H9 (cell line): ENCODE data around the gene PMEPA1. TPM values are rescaled to one million over a fixed set of nuclear protein-coding genes. Genes with fewer than 3 reads are reported as not detected.

Source experiments
- DNase-seq: peaks from one replicate; pipeline ENCODE4 v3.0.0-alpha.2; 2017
- H2AFZ ChIP-seq: one replicate; pipeline ENCODE4 v1.6.1; 2013; ENCODE audit warnings: mild to moderate bottlenecking, low read length, control low read depth, moderate library complexity
- H2AK5ac ChIP-seq: 2 replicates; pipeline ENCODE4 v1.6.1; 2013; ENCODE audit warnings: low read length, control low read depth, mixed read lengths; ENCODE audit not compliant: insufficient read length
- H2BK120ac ChIP-seq: one replicate; pipeline ENCODE4 v1.6.1; 2013; ENCODE audit warnings: low read depth, mild to moderate bottlenecking, low read length, control low read depth, inconsistent platforms; ENCODE audit not compliant: poor library complexity, severe bottlenecking
- H2BK12ac ChIP-seq: 2 replicates; pipeline ENCODE4 v1.6.1; 2013; ENCODE audit warnings: low read length, control low read depth, mixed read lengths, low read depth; ENCODE audit not compliant: insufficient read length
- H2BK15ac ChIP-seq: 2 replicates; pipeline ENCODE4 v1.6.1; 2013; ENCODE audit warnings: low read depth, low read length, control low read depth
- H2BK20ac ChIP-seq: one replicate; pipeline ENCODE4 v1.6.1; 2013; ENCODE audit warnings: low read depth, mild to moderate bottlenecking, low read length, control low read depth, inconsistent platforms; ENCODE audit not compliant: poor library complexity, severe bottlenecking
- H2BK5ac ChIP-seq: 2 replicates; pipeline ENCODE4 v1.6.1; 2013; ENCODE audit warnings: low read length, control low read depth, mixed read lengths; ENCODE audit not compliant: insufficient read length
- H3K14ac ChIP-seq: 2 replicates; pipeline ENCODE4 v1.6.1; 2013; ENCODE audit warnings: low read length, control low read depth; ENCODE audit not compliant: insufficient read depth
- H3K18ac ChIP-seq: 2 replicates; pipeline ENCODE4 v1.6.1; 2013; ENCODE audit warnings: low read depth, mild to moderate bottlenecking, mixed read lengths, low read length, control low read depth; ENCODE audit not compliant: insufficient read length
- H3K23ac ChIP-seq: 2 replicates; pipeline ENCODE4 v1.6.1; 2013; ENCODE audit warnings: low read length, control low read depth, mixed read lengths, low read depth; ENCODE audit not compliant: insufficient read length
- H3K23me2 ChIP-seq: 2 replicates; pipeline ENCODE4 v1.6.1; 2013; ENCODE audit warnings: low read depth, mild to moderate bottlenecking, mixed read lengths, low read length, control low read depth; ENCODE audit not compliant: insufficient read length, poor library complexity, severe bottlenecking
- H3K27ac ChIP-seq: 2 replicates; pipeline ENCODE4 v1.5.1; 2013; ENCODE audit warnings: low read length, control low read depth, mixed read lengths, low read depth; ENCODE audit not compliant: insufficient read length
- H3K27me3 ChIP-seq: 2 replicates; pipeline ENCODE4 v1.6.1; 2013; ENCODE audit warnings: low read length, control low read depth, inconsistent platforms; ENCODE audit not compliant: insufficient read depth
- H3K4ac ChIP-seq: 2 replicates; pipeline ENCODE4 v1.6.1; 2013; ENCODE audit warnings: low read depth, mild to moderate bottlenecking, control low read depth, inconsistent platforms, low read length, moderate library complexity
- H3K4me1 ChIP-seq: 2 replicates; pipeline ENCODE4 v1.6.1; 2013; ENCODE audit warnings: low read length, control low read depth, inconsistent platforms; ENCODE audit not compliant: insufficient read depth
- H3K4me2 ChIP-seq: 2 replicates; pipeline ENCODE4 v1.6.1; 2013; ENCODE audit warnings: low read length, control low read depth, mixed read lengths; ENCODE audit not compliant: insufficient read length, insufficient read depth
- H3K56ac ChIP-seq: 2 replicates; pipeline ENCODE4 v1.6.1; 2013; ENCODE audit warnings: low read depth, mild to moderate bottlenecking, mixed read lengths, low read length, control low read depth; ENCODE audit not compliant: insufficient read length
- H3K79me1 ChIP-seq: 2 replicates; pipeline ENCODE4 v1.6.1; 2013; ENCODE audit warnings: low read depth, mild to moderate bottlenecking, moderate library complexity, low read length, control low read depth, inconsistent platforms; ENCODE audit not compliant: insufficient read depth, poor library complexity, severe bottlenecking
- H3K79me2 ChIP-seq: 2 replicates; pipeline ENCODE4 v1.6.1; 2013; ENCODE audit warnings: low read length, control low read depth, inconsistent platforms; ENCODE audit not compliant: insufficient read depth
- H3K9ac ChIP-seq: 2 replicates; pipeline ENCODE4 v1.6.1; 2013; ENCODE audit warnings: low read length, control low read depth, mixed read lengths; ENCODE audit not compliant: insufficient read length; ENCODE audit errors: extremely low read depth
- H3K9me3 ChIP-seq: one replicate; pipeline ENCODE4 v1.6.1; 2013; ENCODE audit warnings: low read depth, low read length, inconsistent platforms; ENCODE audit not compliant: control insufficient read depth
- H3T11ph ChIP-seq: one replicate; pipeline ENCODE4 v1.6.1; 2013; ENCODE audit warnings: mild to moderate bottlenecking, low read length, control low read depth, inconsistent platforms
- H4K20me1 ChIP-seq: one replicate; pipeline ENCODE4 v1.6.1; 2013; ENCODE audit not compliant: control insufficient read depth, insufficient read length, insufficient read depth
- H4K5ac ChIP-seq: 2 replicates; pipeline ENCODE4 v1.6.1; 2013; ENCODE audit warnings: low read depth, mild to moderate bottlenecking, mixed read lengths, low read length, control low read depth; ENCODE audit not compliant: insufficient read length
- H4K8ac ChIP-seq: replicated peaks from 2 replicates; pipeline ENCODE4 v1.6.1; 2013; ENCODE audit warnings: low read length, control low read depth, mixed read lengths, low read depth; ENCODE audit not compliant: insufficient read length
- H4K91ac ChIP-seq: 2 replicates; pipeline ENCODE4 v1.6.1; 2013; ENCODE audit warnings: low read depth, mild to moderate bottlenecking, moderate library complexity, mixed read lengths, low read length, control low read depth; ENCODE audit not compliant: insufficient read length
- H3K27ac Mint-ChIP-seq, 3 experiments: 2 replicates in 2 of 3; 3 replicates in 1 of 3; pipeline ENCODE4 v1.8.0; 2020 to 2021; ENCODE audit warnings: mixed read lengths in 3 of 3, mild to moderate bottlenecking in 1 of 3, moderate library complexity in 1 of 3
- H3K27me3 Mint-ChIP-seq: 2 replicates; pipeline ENCODE4 v1.8.0; 2021; ENCODE audit warnings: low read depth, mild to moderate bottlenecking, moderate library complexity, mixed read lengths
- H3K36me3 Mint-ChIP-seq, 3 experiments: 2 replicates in 2 of 3; 3 replicates in 1 of 3; pipeline ENCODE4 v1.8.0; 2020 to 2021; ENCODE audit warnings: low read depth in 3 of 3, mixed read lengths in 3 of 3; ENCODE audit not compliant: insufficient read depth in 1 of 3
- H3K4me1 Mint-ChIP-seq, 2 experiments: 2 replicates each; pipeline ENCODE4 v1.8.0; 2020; ENCODE audit warnings: mixed read lengths in 2 of 2
- H3K4me3 Mint-ChIP-seq, 2 experiments: 2 replicates in 1 of 2; 3 replicates in 1 of 2; pipeline ENCODE4 v1.8.0; 2020 to 2021; ENCODE audit warnings: mild to moderate bottlenecking in 2 of 2, mixed read lengths in 2 of 2, moderate library complexity in 1 of 2
- H3K9me3 Mint-ChIP-seq, 2 experiments: 2 replicates in 1 of 2; 3 replicates in 1 of 2; pipeline ENCODE4 v1.8.0; 2020; ENCODE audit warnings: mild to moderate bottlenecking in 2 of 2, mixed read lengths in 2 of 2, moderate library complexity in 1 of 2
- WGBS: extraction: QIAGEN DNeasy Blood & Tissue Kit; methylation state at CpG from one replicate; pipeline ENCODE4 v1.1.7; 2013; ENCODE audit warnings: missing lambda C conversion rate, low lambda C conversion rate, mixed read lengths; ENCODE audit not compliant: insufficient read length; ENCODE audit errors: extremely low coverage; 5-methylcytosine and 5-hydroxymethylcytosine counted together
- total RNA-seq: library from RNA; stranded (reverse); gene quantifications from 2 replicates; pipeline ENCODE4 v1.2.1, GENCODE V29; 2021
- TF ChIP-seq, protein P1 (sequence below): fragments of 200-600 bp; sonication (generic); conservative IDR thresholded peaks from 3 replicates; pipeline ENCODE4 v1.8.0; 2021; ENCODE audit warnings: antibody characterized with exemption, mild to moderate bottlenecking

Gene PMEPA1
- total RNA-seq, 1 experiment from 2014 or later, result 34.6 TPM

DNA sequence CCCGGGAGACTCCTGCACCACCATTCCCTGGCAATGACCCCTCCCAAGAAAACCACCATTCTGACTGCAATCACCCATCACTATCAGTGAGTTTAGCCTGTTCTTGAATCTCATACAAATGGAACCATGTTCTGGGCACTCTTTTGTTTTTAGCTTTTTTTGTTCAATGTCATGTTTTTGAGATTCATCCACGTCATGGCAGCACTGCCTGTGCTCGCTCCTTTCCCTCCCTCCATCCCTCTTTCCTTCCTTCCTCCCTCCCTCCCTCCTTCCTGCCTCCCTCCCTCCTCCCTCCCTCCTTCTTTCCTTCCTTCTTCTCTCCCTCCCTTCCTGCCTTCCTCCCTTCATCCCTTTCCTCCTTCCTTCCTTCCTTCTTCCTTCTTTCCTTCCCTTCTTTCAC lies 44.4 kb upstream of the PMEPA1 start:
- H3T11ph ChIP-seq, result no peak overlapping the region
- H3K14ac ChIP-seq, result no peak overlapping the region
- no peak overlapping the region for H3K56ac ChIP-seq
- H3K4me1 ChIP-seq, result no peaks in the 10 kb centered on the region
- H2BK15ac ChIP-seq, result no peak overlapping the region
- no peak overlapping the region for H2AK5ac ChIP-seq
- Mint-ChIP-seq H3K4me3 (no peak overlapping the region; a peak in 1 of 5 replicates), H3K4me1 (peaks cover 7 to 10% of the 10 kb centered on the region in 2 experiments), H3K36me3 (no peaks in the 10 kb centered on the region; a peak in 1 of 7 replicates), H3K27ac (no peak overlapping the region; a peak in 1 of 7 replicates), H3K9me3 (peaks cover 0 to 3% of the 10 kb centered on the region in 2 experiments; a peak in 1 of 5 replicates), H3K27me3 (peaks cover 24% of the 10 kb centered on the region)
- no peak overlapping the region for H3K9ac ChIP-seq
- no peak overlapping the region for H3K27ac ChIP-seq
- no peaks in the 10 kb centered on the region for H3K9me3 ChIP-seq
- H3K23me2 ChIP-seq, result no peaks in the 10 kb centered on the region
- no peaks in the 10 kb centered on the region for H3K79me2 ChIP-seq
- H2BK12ac ChIP-seq, result no peak overlapping the region
- no peak overlapping the region for H2BK20ac ChIP-seq
- H3K23ac ChIP-seq, result no peak overlapping the region
- H4K91ac ChIP-seq, result no peak overlapping the region
- no peak for DNase-seq
- TF ChIP-seq, protein P1, sequence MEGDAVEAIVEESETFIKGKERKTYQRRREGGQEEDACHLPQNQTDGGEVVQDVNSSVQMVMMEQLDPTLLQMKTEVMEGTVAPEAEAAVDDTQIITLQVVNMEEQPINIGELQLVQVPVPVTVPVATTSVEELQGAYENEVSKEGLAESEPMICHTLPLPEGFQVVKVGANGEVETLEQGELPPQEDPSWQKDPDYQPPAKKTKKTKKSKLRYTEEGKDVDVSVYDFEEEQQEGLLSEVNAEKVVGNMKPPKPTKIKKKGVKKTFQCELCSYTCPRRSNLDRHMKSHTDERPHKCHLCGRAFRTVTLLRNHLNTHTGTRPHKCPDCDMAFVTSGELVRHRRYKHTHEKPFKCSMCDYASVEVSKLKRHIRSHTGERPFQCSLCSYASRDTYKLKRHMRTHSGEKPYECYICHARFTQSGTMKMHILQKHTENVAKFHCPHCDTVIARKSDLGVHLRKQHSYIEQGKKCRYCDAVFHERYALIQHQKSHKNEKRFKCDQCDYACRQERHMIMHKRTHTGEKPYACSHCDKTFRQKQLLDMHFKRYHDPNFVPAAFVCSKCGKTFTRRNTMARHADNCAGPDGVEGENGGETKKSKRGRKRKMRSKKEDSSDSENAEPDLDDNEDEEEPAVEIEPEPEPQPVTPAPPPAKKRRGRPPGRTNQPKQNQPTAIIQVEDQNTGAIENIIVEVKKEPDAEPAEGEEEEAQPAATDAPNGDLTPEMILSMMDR, result no peak
- H4K20me1 ChIP-seq, result no peaks in the 10 kb centered on the region
- WGBS, result no CpG with 5 or more reads among the region's 3 CpGs
- no peaks in the 10 kb centered on the region for H3K79me1 ChIP-seq
- H4K8ac ChIP-seq, result no peak overlapping the region
- H3K27me3 ChIP-seq, result no peaks in the 10 kb centered on the region
- H3K4me2 ChIP-seq, result no peak overlapping the region
- H2AFZ ChIP-seq, result no peak overlapping the region
- no peak overlapping the region for H2BK120ac ChIP-seq
- H2BK5ac ChIP-seq, result no peak overlapping the region
- no peak overlapping the region for H3K4ac ChIP-seq
- no peak overlapping the region for H4K5ac ChIP-seq
- no peak overlapping the region for H3K18ac ChIP-seq
